Stimulated activated CD8-positive, alpha-beta memory T cell treated with anti-CD3 and anti-CD28 coated beads, Interleukin-7, amount 100 ng/mL, for 48 hours (primary cell): ENCODE results near the gene NTRK2.
"Not testable (repeated sequence)": the region's sequence is repeated elsewhere in the genome, so short reads cannot be mapped to it uniquely, and the experiment has no call there.

Experiments
- DNase-seq, 2 donors: peaks; one replicate each; pipeline ENCODE4 v3.0.0-alpha.2; 2020; ENCODE audit warnings: low read depth in 1 of 2; ENCODE audit errors: extremely low read depth in 1 of 2

The NTRK2 gene

DNA sequence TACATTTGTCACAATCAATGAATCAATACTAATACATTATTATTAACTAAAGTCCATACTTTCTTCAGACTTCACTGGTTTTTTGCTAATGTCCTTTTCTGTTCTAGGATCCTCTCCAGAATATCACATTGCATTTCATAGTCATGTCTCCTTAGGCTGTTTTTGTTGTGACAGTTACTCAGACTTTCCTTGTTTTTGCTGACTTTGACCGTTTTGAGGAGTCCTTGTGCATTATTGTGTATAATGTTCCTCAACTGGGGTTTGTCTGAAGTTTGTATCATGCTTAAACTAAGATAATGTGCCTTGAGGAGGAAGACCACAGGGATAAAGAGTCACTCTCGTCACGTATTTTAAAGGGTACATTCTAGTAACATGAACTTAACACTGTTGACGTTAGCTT lies 376.9 kb downstream of the NTRK2 start:
- no peak for DNase-seq

DNA sequence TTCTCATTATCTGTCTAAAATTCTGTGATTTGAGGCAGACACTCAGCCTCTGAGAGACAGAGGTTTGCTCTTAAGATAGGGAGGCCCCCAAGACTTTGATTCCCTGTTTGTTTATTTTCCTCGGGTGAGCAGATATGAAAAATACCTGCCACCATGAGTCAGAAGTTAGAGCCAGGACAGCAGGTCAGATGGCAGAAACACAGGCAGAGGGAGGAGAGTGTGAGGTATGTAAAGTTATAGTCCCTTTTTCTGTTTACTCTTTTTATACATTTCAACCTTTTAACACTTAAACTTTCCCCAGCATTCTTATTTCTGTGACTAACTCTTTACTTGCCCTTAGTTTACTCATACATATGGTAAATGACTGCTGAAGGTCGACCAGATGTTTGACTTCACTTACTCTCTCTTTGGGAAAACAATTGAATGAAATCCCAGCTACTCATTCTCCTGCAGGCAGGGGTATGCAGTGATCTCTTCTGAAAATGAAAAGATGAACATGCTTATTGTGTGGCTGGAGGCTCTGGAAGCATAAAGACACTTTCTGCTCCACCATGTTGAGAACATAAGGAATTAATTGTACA lies 383.8 kb downstream of the NTRK2 start:
- no peak for DNase-seq

DNA sequence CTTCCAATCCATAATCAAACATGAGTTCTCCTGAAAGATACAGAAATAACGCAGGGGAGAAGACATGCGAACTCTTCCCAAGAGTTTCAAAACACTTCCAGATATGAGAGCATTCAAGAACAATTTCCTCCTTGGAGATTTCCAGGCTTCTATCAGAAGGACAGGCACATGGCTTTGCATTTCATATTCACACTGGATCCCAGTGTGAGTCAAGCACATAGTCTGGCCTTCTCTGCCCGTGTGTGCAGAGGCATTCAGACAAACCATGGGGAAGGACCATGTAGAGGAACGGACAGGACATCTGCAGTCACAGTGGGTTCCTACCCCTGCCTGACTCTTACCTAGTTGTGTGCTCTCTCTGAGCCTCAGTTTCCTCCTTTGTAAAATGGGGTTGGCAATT lies 384.5 kb downstream of the NTRK2 start:
- DNase-seq = no peak

DNA sequence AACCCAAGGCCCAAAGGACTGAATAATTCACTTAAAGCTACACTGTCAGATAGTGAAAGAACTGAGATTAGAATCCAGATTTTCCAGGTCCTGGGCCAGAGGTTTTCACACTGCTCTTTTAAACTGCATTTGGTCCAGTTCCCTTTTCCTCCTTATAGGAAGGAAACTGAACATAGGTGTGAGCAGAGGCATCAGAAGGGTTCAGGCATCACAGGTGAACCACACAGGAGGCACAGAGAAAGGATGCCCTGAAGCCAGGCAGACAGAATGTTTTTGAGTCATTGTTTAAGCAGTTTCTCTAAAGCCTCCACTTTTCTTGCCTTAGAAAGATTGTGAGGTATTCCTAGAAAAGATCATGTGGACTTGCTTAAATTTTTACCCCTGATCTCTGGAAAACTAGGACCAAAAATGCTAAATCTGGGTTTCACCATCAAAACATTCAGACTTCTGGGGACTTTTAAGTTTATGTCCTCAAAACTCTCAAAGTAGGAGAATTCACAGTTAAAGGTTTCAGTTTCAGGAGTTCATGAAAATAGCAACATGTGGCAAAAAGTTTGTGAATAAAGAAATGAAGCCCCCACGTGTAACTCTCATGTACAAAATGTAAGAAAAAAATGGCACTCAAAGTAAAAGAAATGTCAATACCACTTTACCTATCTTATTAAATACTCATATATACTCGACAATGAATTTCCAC lies 386.1 kb downstream of the NTRK2 start:
- DNase-seq = no peak

DNA sequence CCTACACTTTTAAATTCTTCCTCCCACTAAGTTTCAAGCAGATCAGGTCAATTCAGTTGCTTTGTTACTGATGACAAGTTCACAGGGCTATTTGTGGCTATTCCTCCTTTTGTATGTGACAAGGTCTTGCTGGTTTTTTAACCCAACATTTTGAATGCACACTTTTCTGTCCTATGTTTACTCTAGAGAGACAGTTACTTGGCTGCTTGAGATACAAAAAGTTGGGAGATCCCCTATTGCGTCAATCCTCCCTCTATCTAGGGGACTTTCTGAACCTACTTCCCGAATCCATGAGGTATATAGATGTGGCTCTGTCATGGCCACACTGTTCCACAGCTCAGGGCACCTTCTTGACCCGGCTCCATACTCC lies 386.7 kb downstream of the NTRK2 start:
- no peak for DNase-seq

DNA sequence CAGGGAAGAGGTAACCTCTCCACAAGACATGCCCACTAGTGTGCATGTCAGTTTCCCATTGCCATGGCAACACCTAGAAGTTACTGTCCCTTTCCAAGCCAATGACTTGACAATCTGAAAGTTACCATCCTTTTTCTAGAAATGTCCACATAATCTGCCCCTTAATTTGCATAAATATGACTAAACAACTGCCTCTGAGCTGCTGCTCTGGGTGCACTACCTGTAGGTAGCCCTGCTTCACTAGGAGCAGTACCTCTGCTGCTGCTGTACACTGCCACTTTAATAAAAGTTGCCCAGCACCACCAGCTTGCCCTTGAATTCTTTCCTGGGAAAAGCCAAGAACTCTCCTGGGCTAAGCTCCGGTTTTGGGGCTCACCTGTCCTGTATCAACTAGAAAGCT lies 392.4 kb downstream of the NTRK2 start:
- no peak for DNase-seq

DNA sequence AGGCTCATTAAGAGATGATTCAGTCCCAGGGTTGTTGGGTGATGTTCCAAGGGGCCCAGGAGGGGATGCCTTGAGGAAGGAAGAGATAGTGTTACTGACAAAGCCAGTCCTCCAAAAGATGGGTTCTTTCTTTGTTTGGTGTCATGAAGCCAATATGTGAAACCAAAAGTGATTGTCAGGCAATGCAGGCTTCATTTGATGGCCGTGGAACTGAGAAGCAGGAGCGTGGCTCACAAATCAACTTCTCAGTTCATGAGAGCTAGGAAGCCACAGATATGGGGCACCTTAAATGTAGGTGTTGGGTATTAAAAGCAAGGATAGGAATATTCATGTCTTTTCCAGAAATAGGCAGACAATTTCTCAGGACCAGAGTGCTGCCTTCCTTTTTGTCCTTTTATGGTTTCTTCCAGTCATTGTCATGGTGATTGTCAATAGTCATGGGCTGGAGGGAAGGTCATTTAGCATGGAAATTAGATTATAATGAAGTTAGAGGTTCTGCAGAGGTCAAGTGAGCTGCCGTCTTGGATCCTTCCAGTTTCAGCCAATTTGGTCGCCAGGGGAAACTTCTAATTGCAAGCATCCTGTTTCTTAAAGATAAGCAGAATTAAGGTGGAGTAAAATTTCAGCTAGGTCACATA lies 393.0 kb downstream of the NTRK2 start:
- no peak for DNase-seq

DNA sequence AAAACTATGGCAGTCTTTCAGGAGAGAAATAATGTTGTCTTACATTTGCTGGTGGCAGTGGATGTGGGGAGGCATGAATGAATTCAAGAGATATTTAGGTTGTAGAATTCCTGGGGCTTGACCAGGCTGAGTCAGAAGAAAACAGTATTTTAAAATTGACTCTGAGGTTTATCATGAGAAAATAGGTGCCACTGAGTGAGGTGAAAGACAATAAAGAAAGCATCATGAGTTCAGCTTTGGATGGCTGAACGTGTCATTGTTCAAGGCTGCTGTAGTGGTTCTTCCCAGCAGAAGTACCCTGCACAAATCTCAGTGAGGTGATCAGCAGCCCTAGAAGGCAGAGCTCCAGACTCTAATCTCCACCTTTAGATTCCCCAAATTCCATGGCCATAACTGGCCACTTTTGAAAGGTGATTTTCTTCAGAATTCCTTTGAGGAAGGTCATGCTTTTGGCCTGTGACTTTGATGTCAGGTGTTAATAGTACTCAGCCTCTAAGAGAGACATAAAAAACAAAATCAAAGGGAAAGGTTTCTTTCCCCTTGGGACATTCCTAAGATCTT lies 395.4 kb downstream of the NTRK2 start:
- no peak for DNase-seq

DNA sequence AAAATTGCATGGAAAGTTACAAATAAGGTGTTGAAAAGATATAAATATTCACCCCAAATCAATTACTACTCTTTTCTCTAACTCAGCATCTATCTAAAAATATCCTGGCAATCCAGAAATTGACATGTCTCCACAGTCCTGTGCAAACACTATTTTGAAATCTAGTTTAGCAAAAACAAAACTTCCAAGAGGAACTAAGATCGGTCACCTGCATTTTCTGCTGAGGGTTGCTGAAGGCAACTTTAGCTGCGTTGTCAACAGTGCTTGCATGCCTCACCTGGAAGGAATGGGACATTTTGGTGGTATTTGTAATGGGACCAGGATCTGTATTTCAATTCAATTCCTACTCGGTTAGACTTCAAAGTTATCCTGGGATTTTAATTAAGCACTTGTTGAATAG lies 398.3 kb downstream of the NTRK2 start:
- DNase-seq = no peak

DNA sequence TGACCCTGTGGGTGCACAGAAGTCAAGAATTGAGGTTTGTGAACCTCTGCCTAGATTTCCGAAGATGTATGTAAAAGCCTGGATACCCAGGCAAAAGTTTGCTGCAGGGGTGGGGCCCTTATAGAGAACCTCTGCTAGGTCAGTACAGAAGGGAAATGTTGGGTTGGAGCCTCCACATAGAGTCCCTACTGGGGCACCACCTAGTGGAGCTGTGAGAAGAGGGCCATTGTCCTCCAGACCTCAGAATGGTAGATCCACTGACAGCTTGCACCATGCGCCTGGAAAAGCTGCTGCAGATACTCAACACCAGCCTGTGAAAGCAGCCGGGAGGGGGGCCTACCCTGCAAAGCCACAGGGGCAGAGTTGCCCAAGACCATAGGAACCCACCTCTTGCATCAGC lies 399.9 kb downstream of the NTRK2 start:
- not testable (repeated sequence) for DNase-seq
